HCEC 1CT (cell line): ENCODE data around the gene SNRPD2.
"Not testable (repeated sequence)": the region's sequence is repeated elsewhere in the genome, so short reads cannot be mapped to it uniquely, and the experiment has no call there.

Source experiments
- DNase-seq: peaks from one replicate; pipeline ENCODE4 v3.0.0-alpha.2; 2017

SNRPD2 gene

DNA sequence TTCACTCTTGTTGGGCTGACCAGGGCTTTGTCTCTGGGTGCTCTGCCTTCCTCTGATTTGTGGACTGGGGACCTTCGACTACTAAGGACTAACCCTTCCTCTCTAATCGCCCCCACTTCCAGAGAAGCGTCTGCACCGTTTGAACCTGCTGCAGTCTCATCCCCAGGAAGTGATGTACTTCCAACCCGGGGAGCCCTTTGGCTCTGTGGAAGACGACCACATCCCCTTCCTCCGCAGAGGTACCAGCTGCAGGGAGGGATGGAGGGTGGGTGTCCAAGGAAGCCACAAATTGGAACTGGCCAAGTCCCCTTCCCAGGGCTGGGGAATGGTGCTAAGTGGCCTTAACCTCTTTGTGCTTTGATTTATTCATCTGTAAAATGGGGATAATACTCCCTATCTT lies 9.9 kb upstream of the SNRPD2 start:
- DNase-seq, result no peak

- DNase-seq, result peak; percentile 53
Measured at GRCh38 chr19:45693106-45693788, 1.5 kb upstream of the SNRPD2 start.

DNA sequence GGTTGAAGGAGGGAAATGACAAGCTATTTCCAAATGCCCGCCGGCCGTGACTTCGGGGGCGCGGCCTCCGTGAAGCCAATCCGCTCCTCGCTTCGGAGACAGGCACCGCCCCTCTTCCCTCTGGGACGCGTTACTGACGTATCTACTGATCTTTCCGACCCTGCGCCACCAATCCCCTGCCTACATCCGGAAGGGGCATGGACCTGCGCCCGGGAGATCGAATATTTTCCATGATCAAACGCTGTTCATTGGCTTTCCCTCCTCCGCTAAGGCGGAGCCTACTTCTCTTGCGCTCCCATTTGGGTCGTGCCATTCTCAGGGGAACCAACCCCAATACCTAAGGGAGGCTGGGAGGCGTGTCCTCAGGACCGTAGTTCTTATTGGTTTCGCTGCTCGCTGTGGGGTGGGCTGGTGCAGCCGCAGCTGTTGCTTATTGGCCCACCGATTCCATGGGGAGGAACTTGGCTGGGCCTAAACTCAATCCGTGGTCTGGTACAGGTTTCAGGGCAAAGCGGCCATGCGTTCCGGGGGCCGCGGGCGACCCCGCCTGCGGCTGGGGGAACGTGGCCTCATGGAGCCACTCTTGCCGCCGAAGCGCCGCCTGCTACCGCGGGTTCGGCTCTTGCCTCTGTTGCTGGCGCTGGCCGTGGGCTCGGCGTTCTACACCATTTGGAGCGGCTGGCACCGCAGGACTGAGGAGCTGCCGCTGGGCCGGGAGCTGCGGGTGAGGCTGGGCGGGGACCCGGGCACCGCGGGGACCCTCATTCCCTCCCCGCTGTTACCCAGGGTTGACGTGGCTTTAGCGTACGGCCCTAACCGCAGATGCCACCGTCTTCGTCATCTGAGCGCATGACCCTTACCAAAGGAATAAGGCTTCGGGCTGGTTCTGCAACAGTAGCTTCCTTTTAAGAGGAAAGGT lies 693 bp upstream of the SNRPD2 start, which contains the start of gene QPCTL:
QPCTL (plus strand) TSS at position 480 of the 919 bp plus-strand sequence; CDS start at position 518, 38 bp downstream.
- peak; percentile 100 for DNase-seq

DNA sequence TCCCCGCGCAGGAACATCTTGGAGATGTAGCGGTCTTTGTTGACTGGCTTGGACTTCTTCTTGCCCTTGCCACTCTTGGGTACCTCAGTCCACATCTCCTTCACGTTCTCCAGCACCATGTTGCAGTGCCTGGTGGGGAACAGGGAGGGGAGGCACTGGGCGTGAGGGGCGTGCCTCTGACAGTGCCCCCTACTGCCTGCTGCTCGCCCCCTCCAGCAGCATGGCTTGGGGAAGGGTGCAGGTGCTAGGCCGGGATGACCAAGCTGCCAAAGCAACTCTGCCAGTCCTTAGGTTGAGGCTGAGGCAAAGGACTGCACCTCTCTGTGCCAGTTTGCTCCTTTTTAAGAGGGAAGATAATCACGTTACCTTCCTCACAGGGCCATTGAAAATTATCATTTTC lies 4.2 kb downstream of the SNRPD2 start:
- DNase-seq, result no peak

GRCh38 chr19:45685045-45685444 lies 6.7 kb downstream of the SNRPD2 start:
- not testable (repeated sequence) for DNase-seq

DNA sequence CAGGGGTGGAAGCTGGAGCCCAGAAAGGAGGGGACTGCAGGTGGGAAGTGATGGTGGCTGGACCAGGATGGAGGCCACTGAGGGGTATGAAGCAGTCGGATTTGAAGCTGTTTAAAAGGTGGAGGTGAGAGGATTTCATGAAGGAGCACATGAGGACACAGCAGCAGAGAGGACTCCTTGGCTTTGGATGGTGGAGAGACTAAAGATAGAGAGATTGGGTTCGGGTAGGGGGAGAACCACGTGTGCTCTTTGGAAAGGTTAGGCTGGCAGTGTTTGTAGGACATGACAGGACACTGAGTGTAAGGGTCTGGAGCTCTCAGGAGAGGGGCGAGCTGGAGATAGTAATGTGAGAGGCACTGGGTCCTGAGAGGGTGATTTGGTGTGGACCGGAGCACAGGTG lies 8.8 kb downstream of the SNRPD2 start:
- DNase-seq, result no peak

DNA sequence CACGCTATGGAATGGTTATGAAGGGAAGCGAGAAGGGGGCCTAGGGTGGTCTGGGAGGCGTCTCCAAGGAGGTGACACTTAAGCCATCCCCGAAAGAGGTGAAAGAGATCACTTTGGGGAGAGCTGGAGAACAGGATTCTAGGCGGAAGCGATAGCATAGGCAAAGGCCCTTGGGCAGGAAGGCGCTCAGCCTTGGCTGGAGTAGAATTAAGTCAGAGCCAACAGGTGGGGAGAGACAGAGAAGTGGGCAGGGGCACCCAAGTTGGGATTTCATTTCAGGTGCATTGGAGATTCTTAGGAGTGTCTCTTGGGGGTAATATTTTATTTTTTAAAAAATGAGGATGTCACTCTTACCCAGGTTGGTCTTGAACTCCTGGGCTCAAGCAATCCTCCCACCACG lies 9.6 kb downstream of the SNRPD2 start:
- no peak for DNase-seq

GRCh38 chr19:45681391-45682015 lies 10.2 kb downstream of the SNRPD2 start:
- peak; percentile 76 for DNase-seq

GRCh38 chr19:45677351-45678230 lies 14.2 kb downstream of the SNRPD2 start:
- DNase-seq, result peak; percentile 53

DNA sequence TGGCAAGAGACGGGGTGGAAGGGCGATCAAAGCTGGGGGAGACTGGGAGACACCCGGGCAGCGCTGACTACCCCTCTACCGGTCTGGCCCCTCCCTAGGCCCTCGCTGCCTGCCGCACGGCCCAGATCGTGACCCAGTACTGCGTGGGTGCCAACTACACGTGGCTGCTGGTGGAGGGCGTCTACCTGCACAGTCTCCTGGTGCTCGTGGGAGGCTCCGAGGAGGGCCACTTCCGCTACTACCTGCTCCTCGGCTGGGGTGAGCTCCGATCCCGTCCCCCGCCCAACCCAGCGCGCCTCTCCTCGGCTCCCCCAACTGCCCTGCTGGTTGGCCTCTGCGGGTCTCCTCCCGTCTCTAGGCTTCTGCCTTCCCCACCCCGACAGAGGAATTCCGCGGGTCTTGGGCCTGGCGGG lies 14.9 kb downstream of the SNRPD2 start:
- DNase-seq, result no peak

DNA sequence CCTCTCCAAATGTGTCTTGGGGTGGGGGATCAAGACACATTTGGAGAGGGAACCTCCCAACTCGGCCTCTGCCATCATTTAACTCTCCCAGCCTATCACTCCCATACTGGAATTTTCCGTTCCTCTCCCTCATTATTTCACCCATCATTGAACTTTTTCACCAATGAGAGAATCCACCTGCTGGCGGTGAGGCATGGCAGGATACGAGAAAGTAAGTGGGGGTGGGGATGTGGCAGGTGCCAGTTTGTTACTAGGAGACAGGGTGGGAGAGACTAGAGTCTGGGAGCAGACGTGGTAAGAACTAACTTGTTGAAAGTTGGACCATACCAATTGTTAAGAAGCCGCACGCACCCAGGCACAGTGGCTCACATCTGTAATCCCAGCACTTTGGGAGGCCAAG lies 16.8 kb downstream of the SNRPD2 start:
- no peak for DNase-seq

- peak; percentile 45 for DNase-seq
Measured at GRCh38 chr19:45670670-45671453, 20.9 kb downstream of the SNRPD2 start.

GRCh38 chr19:45668342-45668871 lies 23.3 kb downstream of the SNRPD2 start:
- DNase-seq, result no peak

GRCh38 chr19:45667620-45668341 lies 24.0 kb downstream of the SNRPD2 start, which contains the start of gene GIPR:
Gene GIPR (plus strand): TSS chr19:45668221. CDS start chr19:45669521, 1,300 bp downstream.
- peak; percentile 14 for DNase-seq

DNA sequence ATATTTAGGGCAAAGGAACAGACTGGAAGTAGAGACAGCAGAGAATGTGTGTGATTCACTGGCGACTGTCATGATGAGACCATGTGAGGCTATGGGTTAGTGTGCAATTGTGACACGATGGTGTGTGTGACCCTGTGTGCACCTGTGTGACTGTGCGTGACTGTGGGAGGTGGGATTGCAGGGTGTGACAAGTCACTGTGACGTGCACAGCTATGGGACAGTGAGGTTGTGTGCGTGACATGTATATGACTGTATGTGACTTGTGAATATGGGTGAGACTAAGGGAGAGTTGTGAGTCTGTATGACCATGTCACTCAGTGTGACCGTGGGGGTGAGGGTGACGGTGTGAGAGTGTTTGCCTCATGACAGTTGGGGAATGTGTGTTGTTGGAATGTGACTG lies 27.2 kb downstream of the SNRPD2 start:
- DNase-seq, result no peak

DNA sequence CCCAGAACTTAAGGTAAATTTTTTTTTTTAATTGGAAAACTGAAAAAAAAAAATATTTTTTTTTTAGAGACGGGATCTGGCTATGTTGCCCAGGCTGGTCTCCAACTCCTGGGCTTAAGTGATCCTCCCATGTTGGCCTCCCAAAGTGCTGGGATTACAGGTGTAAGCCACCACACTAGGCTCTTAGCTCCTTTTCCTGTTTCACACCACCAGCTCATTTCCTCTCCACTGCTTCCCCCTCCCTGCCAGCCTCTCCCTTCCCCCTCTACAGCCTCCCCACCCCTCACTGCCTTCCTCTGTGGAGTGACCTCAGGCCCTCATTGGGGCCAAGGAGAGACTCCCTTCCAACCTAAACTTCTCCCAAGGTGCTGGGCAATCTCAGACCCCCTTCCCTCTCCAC lies 28.0 kb downstream of the SNRPD2 start:
- no peak for DNase-seq

GRCh38 chr19:45660636-45661035 lies 31.1 kb downstream of the SNRPD2 start:
- DNase-seq, result no peak

GRCh38 chr19:45659096-45659729 lies 32.5 kb downstream of the SNRPD2 start:
- DNase-seq, result no peak

DNA sequence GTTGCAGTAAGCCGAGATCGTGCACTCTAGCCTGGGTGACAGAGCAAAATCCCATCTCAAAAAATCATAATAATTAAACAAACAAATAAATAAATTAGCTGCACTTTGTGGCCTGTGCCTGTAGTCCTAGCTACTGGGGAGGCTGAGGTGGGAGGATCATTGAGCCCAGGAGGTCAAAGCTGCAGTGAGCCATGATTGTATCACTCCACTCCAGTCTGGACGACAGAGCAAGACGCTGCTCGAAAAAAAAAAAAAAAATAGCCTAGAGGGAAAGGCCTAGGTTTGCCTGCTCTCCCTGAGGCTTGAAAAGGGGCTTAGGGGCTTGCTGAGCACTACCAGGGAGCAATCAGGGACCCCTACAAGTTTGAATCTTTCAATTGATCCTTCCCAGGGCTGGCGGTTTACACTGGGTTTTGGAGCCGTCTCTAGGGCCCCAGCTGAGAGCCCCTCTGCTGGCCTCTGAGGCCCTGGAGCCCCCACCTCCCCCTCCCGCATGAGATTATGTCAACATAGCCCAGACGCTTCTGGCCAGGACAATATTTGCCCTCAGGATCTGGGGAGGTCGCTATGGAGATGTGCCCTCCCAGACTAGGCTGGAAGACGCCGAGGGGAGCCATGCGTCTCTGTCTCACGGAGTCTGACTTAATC lies 34.1 kb downstream of the SNRPD2 start:
- no peak for DNase-seq

- no peak for DNase-seq
Measured at GRCh38 chr19:45655073-45655472, 36.7 kb downstream of the SNRPD2 start.
